Stomach (tissue), 4 donors: ENCODE measurements around the gene MYO3B.

Source experiments
- CTCF ChIP-seq, 7 experiments: fragments of 450-650 bp in 4 of 7; fragments of 200-600 bp in 3 of 7; sonication (generic) in 3 of 7; IDR thresholded peaks; one replicate each; pipeline ENCODE4 v1.5.1; 2016 to 2019; ENCODE audit warnings: antibody characterized with exemption in 7 of 7, control low read depth in 2 of 7, mild to moderate bottlenecking in 1 of 7
- POLR2A ChIP-seq, 4 donors: fragments of 450-650 bp; IDR thresholded peaks; one replicate each; pipeline ENCODE4 v1.6.1; 2016; ENCODE audit warnings: antibody characterized with exemption in 4 of 4, control low read depth in 2 of 4, mild to moderate bottlenecking in 1 of 4, moderate library complexity in 1 of 4
- POLR2AphosphoS5 ChIP-seq, 3 donors: sonication (generic); formaldehyde crosslinking; IDR thresholded peaks; one replicate each; pipeline ENCODE4 v1.6.1; 2016; ENCODE audit warnings: antibody characterized with exemption in 3 of 3

DNA sequence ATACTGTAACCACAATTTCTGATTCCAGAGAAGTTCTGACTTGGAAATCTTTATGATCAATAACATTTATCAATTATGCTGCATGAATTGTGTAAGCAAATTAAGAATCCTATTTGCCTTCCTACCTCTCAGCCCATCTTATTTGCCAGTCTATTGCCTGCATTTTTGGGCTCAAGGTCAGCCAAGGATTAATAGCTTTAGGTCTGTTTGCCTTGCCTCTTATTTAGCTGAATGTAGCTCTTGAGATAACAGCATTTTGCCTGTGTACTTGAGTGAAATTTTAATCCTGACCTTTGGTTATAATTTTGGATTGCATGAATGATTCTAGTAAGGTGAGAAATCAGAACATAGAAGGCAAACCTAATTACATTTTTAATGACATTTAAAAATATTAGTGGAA lies 51.2 kb downstream of the MYO3B start:
- TF ChIP-seq CTCF (IDR thresholded peaks at IDR 0.05) (no peak), POLR2A (IDR thresholded peaks at IDR 0.05) (no peak), POLR2AphosphoS5 (IDR thresholded peaks at IDR 0.05) (no peak)
